ENCODE results near the gene POLR2E. TPM values are rescaled to one million over a fixed set of nuclear protein-coding genes. Genes with fewer than 3 reads are reported as not detected.

Gene POLR2E
- total RNA-seq, 1 donor from 2014 or later, result 140 TPM

GRCh38 chr19:1110809-1111640 lies 15.8 kb upstream of the POLR2E start:
- Mint-ChIP-seq H3K27ac (ENCODE audit: unreplicated experiment) (peak overlapping the region; percentile 59), H3K4me1 (ENCODE audit: low read depth, unreplicated experiment) (peaks cover 2% of the 10 kb centered on the region), H3K27me3 (ENCODE audit: unreplicated experiment) (peaks cover 1% of the 10 kb centered on the region), H3K36me3 (ENCODE audit: unreplicated experiment) (no peaks in the 10 kb centered on the region), H3K4me3 (ENCODE audit: unreplicated experiment) (peak overlapping the region; percentile 30), H3K9me3 (ENCODE audit: unreplicated experiment) (peaks cover 2% of the 10 kb centered on the region)
- peak; percentile 72 for DNase-seq
- TF ChIP-seq CTCF (IDR thresholded peaks at IDR 0.05; ENCODE audit: partially characterized antibody, unreplicated experiment), result no peak

GRCh38 chr19:1109697-1110671 lies 14.8 kb upstream of the POLR2E start:
- H3K4me3 Mint-ChIP-seq (ENCODE audit: unreplicated experiment), result no peak overlapping the region
- no peaks in the 10 kb centered on the region for H3K36me3 Mint-ChIP-seq (ENCODE audit: unreplicated experiment)
- H3K27ac Mint-ChIP-seq (ENCODE audit: unreplicated experiment), result no peak overlapping the region
- TF ChIP-seq CTCF (IDR thresholded peaks at IDR 0.05; ENCODE audit: partially characterized antibody, unreplicated experiment), result no peak
- H3K27me3 Mint-ChIP-seq (ENCODE audit: unreplicated experiment), result peaks cover 1% of the 10 kb centered on the region
- DNase-seq, result no peak
- peaks cover 4% of the 10 kb centered on the region for H3K9me3 Mint-ChIP-seq (ENCODE audit: unreplicated experiment)
- peaks cover 2% of the 10 kb centered on the region for H3K4me1 Mint-ChIP-seq (ENCODE audit: low read depth, unreplicated experiment)

GRCh38 chr19:1109032-1109551 lies 13.9 kb upstream of the POLR2E start:
- Mint-ChIP-seq H3K36me3 (ENCODE audit: unreplicated experiment) (no peaks in the 10 kb centered on the region), H3K27ac (ENCODE audit: unreplicated experiment) (no peak overlapping the region), H3K9me3 (ENCODE audit: unreplicated experiment) (peaks cover 4% of the 10 kb centered on the region), H3K27me3 (ENCODE audit: unreplicated experiment) (peaks cover 1% of the 10 kb centered on the region), H3K4me3 (ENCODE audit: unreplicated experiment) (no peak overlapping the region), H3K4me1 (ENCODE audit: low read depth, unreplicated experiment) (peaks cover 2% of the 10 kb centered on the region)
- DNase-seq, result no peak
- TF ChIP-seq CTCF (IDR thresholded peaks at IDR 0.05; ENCODE audit: partially characterized antibody, unreplicated experiment), result no peak

- no peak for TF ChIP-seq CTCF (IDR thresholded peaks at IDR 0.05; ENCODE audit: partially characterized antibody, unreplicated experiment)
- H3K27ac Mint-ChIP-seq (ENCODE audit: unreplicated experiment), result no peak overlapping the region
- DNase-seq, result no peak
- H3K9me3 Mint-ChIP-seq (ENCODE audit: unreplicated experiment), result peaks cover 4% of the 10 kb centered on the region
- H3K4me3 Mint-ChIP-seq (ENCODE audit: unreplicated experiment), result no peak overlapping the region
- peaks cover 1% of the 10 kb centered on the region for H3K27me3 Mint-ChIP-seq (ENCODE audit: unreplicated experiment)
- H3K4me1 Mint-ChIP-seq (ENCODE audit: low read depth, unreplicated experiment), result peaks cover 2% of the 10 kb centered on the region
- no peaks in the 10 kb centered on the region for H3K36me3 Mint-ChIP-seq (ENCODE audit: unreplicated experiment)
Measured at GRCh38 chr19:1108291-1109031, 13.3 kb upstream of the POLR2E start.
